Skeletal muscle tissue (tissue), 4 donors: ENCODE measurements around the gene GLCCI1. TPM values are rescaled to one million over a fixed set of nuclear protein-coding genes. Genes with fewer than 3 reads are reported as not detected.

ENCODE experiments used
- H3K27ac ChIP-seq: one replicate; pipeline ENCODE4 v1.7.0; 2013; ENCODE audit warnings: mild to moderate bottlenecking, low read depth, low read length, inconsistent platforms
- H3K27me3 ChIP-seq, 3 donors: one replicate each; pipeline ENCODE4 v1.7.0; 2013; ENCODE audit warnings: low read length in 3 of 3; ENCODE audit not compliant: control insufficient read depth in 3 of 3, insufficient read depth in 3 of 3
- H3K36me3 ChIP-seq, 3 donors: one replicate each; pipeline ENCODE4 v1.7.0; 2013; ENCODE audit warnings: low read length in 3 of 3; ENCODE audit not compliant: control insufficient read depth in 3 of 3, insufficient read depth in 3 of 3
- H3K4me1 ChIP-seq, 3 donors: one replicate each; pipeline ENCODE4 v1.7.0; 2013; ENCODE audit warnings: low read length in 3 of 3, mild to moderate bottlenecking in 3 of 3; ENCODE audit not compliant: control insufficient read depth in 3 of 3, insufficient read depth in 3 of 3
- H3K4me3 ChIP-seq, 3 donors: one replicate each; pipeline ENCODE4 v1.7.0; 2013; ENCODE audit warnings: low read length in 3 of 3
- H3K9ac ChIP-seq, 3 donors: one replicate each; pipeline ENCODE4 v1.7.0; 2013; ENCODE audit warnings: low read length in 3 of 3, mild to moderate bottlenecking in 3 of 3, moderate library complexity in 2 of 3, low read depth in 1 of 3
- H3K9me3 ChIP-seq, 3 donors: one replicate each; pipeline ENCODE4 v1.7.0; 2013; ENCODE audit warnings: low read length in 3 of 3; ENCODE audit not compliant: control insufficient read depth in 3 of 3
- total RNA-seq: library from RNA; depleted of rRNA; stranded (reverse); fragments of >200 nt; gene quantifications from one replicate; pipeline ENCODE4 v1.2.3, GENCODE V29; 2014
- donor health status: Osteomylitis.

GLCCI1 gene
- total RNA-seq, 1 donor from 2014 or later = 15.1 TPM

DNA sequence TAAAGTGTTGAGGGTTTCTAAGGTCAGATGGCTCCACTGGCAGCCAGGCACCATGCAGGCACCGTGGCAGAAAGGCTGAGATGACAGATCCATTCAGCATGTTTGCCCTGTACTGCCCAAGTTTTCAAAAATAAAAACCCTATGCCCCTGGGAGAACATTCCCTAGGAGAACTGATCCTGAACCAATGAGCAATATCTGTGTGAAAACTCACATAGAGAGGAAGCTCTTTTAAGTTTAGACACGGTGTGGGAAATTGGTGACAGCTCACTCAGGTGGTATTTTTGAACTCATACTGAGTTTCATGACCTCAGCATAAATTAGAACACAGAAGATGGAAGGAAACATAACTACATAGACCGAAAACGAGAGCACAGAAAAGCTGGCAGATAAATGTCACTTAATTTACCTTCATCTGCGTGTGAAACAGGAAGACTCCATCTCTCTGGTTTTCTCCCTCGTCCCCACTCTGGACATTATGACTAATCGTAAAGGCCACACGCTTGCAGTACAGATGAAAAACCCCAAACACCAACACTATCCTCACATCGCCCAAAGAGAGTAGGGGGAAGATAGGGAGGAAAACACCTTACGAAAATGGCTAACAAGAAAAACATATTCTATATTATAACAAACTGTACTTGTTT is 165.6 kb downstream of the GLCCI1 start:
- Histone ChIP-seq H3K9me3 (no peaks in the 10 kb centered on the region), H3K27ac (no peak overlapping the region)

DNA sequence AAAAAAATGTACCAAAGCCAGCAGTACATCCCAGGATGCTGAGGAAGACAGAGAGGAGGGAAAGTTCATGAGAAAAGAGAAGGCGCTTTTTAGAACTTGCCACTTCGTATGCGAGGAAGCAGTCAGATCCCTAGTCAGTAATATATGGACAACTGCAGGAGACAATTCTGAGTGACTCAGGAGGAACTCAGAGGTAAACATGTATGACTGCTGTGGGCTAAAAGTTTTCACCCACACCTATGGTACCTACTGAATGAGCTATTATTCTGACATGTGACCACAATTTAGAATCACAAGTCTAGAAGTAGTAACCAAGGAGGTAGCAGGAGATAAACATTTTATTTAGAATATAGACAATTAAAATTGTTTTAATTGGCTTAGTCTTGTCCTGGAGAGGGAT is 166.8 kb downstream of the GLCCI1 start:
- Histone ChIP-seq H3K27me3 (no peaks in the 10 kb centered on the region), H3K9ac (no peak overlapping the region), H3K36me3 (no peaks in the 10 kb centered on the region), H3K27ac (no peak overlapping the region), H3K9me3 (no peaks in the 10 kb centered on the region), H3K4me1 (no peaks in the 10 kb centered on the region), H3K4me3 (no peak overlapping the region)

More for the DNA sequence above, 165.6 kb downstream of the GLCCI1 start:
- Histone ChIP-seq H3K36me3 (no peaks in the 10 kb centered on the region), H3K9ac (no peak overlapping the region), H3K27me3 (no peaks in the 10 kb centered on the region), H3K4me3 (no peak overlapping the region), H3K4me1 (no peaks in the 10 kb centered on the region)

DNA sequence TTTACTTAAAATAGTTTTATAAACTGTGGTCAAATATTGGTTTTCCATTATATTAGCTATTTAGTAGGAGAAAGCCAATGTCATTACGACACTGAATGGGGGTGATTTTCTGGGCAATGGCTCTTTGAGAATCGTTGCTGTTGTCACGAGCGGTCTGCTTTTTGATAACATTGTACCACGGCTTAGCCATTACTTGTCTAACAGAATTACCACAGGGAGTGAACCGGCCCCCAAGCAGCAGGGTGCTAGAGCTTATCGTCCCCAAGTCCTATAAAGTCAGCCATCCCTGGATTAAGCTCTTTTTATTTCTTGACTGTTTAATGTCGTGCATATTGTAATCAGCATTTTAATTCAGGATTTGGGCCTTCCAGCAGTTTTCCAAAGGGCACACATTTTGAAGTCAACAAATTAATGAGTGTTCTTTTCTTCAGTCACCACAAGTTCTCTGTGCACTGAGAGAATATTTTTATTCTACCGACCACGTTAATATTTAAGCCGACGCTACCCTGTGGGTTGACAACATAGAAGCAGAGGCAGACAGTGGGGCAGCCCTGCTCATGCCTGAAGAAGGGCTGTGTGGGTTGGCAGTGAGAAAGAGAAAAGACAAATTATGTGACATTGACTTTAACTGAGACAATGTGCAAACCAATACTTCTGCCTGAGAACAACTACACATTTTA is 167.6 kb downstream of the GLCCI1 start:
- H3K9ac ChIP-seq = no peak overlapping the region
- H3K36me3 ChIP-seq = no peaks in the 10 kb centered on the region
- no peak overlapping the region for H3K4me3 ChIP-seq
- no peaks in the 10 kb centered on the region for H3K4me1 ChIP-seq
- no peaks in the 10 kb centered on the region for H3K9me3 ChIP-seq
- H3K27ac ChIP-seq = no peak overlapping the region
- no peaks in the 10 kb centered on the region for H3K27me3 ChIP-seq
